Measurements from ENCODE around the gene CXXC5. TPM values are rescaled to one million over a fixed set of nuclear protein-coding genes. Genes with fewer than 3 reads are reported as not detected.

Gene CXXC5
- total and polyA plus RNA-seq, 4 donors, result 21.2 to 75.8 (median 35.8) TPM

GRCh38 chr5:139670369-139671095 is 22.4 kb downstream of the CXXC5 start:
- peaks cover 0 to 6% of the 10 kb centered on the region in 2 donors for H3K4me1 ChIP-seq (ENCODE audit: control insufficient read depth in 1 of 2, insufficient read depth in 2 of 2, low read length in 2 of 2)
- H3K36me3 ChIP-seq (ENCODE audit: control insufficient read depth in 1 of 2, insufficient read depth in 2 of 2, low read length in 1 of 2), result no peaks in the 10 kb centered on the region
- H3K27me3 ChIP-seq (ENCODE audit: control insufficient read depth in 1 of 2, insufficient read depth in 2 of 2, low read length in 1 of 2), result no peaks in the 10 kb centered on the region
- H3K4me3 ChIP-seq (ENCODE audit: low read length in 2 of 2), result no peak overlapping the region
- 64 to 66% methylated on average over 16 of the region's 16 CpGs for WGBS, 2 donors
- DNase-seq (no peak), ATAC-seq (ENCODE audit: low FRiP score) (no peak)
- intact Hi-C loops (cut with DNase I), result no loop called here
- peak overlapping the region; percentile 34 to 92 for H3K27ac ChIP-seq (ENCODE audit: low read depth in 1 of 2, low read length in 2 of 2)
- H3K9me3 ChIP-seq (ENCODE audit: control insufficient read depth, low read length), result no peaks in the 10 kb centered on the region

- Histone ChIP-seq H3K36me3 (ENCODE audit: control insufficient read depth in 1 of 2, insufficient read depth in 2 of 2, low read length in 1 of 2) (no peaks in the 10 kb centered on the region), H3K4me1 (ENCODE audit: control insufficient read depth in 1 of 2, insufficient read depth in 2 of 2, low read length in 2 of 2) (peaks cover 0 to 6% of the 10 kb centered on the region in 2 donors), H3K27me3 (ENCODE audit: control insufficient read depth in 1 of 2, insufficient read depth in 2 of 2, low read length in 1 of 2) (no peaks in the 10 kb centered on the region), H3K27ac (ENCODE audit: low read depth in 1 of 2, low read length in 2 of 2) (peak overlapping the region; percentile 2 to 92), H3K4me3 (ENCODE audit: low read length in 2 of 2) (no peak overlapping the region), H3K9me3 (ENCODE audit: control insufficient read depth, low read length) (no peaks in the 10 kb centered on the region)
- DNase-seq (no peak), ATAC-seq (ENCODE audit: low FRiP score) (peak; percentile 4)
- intact Hi-C loops (cut with DNase I), result no loop called here
- 21 to 25% methylated on average over 20 of the region's 20 CpGs for WGBS, 2 donors
Observed at GRCh38 chr5:139671096-139671841, 23.1 kb downstream of the CXXC5 start.

- no peaks in the 10 kb centered on the region for H3K9me3 ChIP-seq (ENCODE audit: control insufficient read depth, low read length)
- H3K4me1 ChIP-seq (ENCODE audit: control insufficient read depth in 1 of 2, insufficient read depth in 2 of 2, low read length in 2 of 2), result peaks cover 0 to 6% of the 10 kb centered on the region in 2 donors
- H3K27ac ChIP-seq (ENCODE audit: low read depth in 1 of 2, low read length in 2 of 2), result no peak overlapping the region
- H3K4me3 ChIP-seq (ENCODE audit: low read length in 2 of 2), result no peak overlapping the region
- ATAC-seq (ENCODE audit: low FRiP score), result no peak
- H3K36me3 ChIP-seq (ENCODE audit: control insufficient read depth in 1 of 2, insufficient read depth in 2 of 2, low read length in 1 of 2), result no peaks in the 10 kb centered on the region
- intact Hi-C loops (cut with DNase I), result loop anchor here in 1 of 2 donors (5.0 kb wide), 1 partner anchor 38 kb away; no protein-coding TSS in a partner anchor
- no peak for DNase-seq
- 46 to 64% methylated on average over 4 of the region's 4 CpGs for WGBS, 2 donors
- H3K27me3 ChIP-seq (ENCODE audit: control insufficient read depth in 1 of 2, insufficient read depth in 2 of 2, low read length in 1 of 2), result no peaks in the 10 kb centered on the region
Observed at GRCh38 chr5:139675213-139675612, 27.1 kb downstream of the CXXC5 start.

GRCh38 chr5:139675825-139676224 is 27.7 kb downstream of the CXXC5 start:
- H3K4me3 ChIP-seq (ENCODE audit: low read length in 2 of 2), result no peak overlapping the region
- intact Hi-C loops (cut with DNase I), result loop anchor here in 1 of 2 donors (5.0 kb wide), 1 partner anchor 39 kb away; no protein-coding TSS in a partner anchor
- DNase-seq (no peak), ATAC-seq (ENCODE audit: low FRiP score) (no peak)
- H3K36me3 ChIP-seq (ENCODE audit: control insufficient read depth in 1 of 2, insufficient read depth in 2 of 2, low read length in 1 of 2), result peaks cover 0 to under 1% of the 10 kb centered on the region in 2 donors
- no peaks in the 10 kb centered on the region for H3K9me3 ChIP-seq (ENCODE audit: control insufficient read depth, low read length)
- H3K27me3 ChIP-seq (ENCODE audit: control insufficient read depth in 1 of 2, insufficient read depth in 2 of 2, low read length in 1 of 2), result no peaks in the 10 kb centered on the region
- WGBS, 2 donors, result 64 to 73% methylated on average over 4 of the region's 4 CpGs
- H3K4me1 ChIP-seq (ENCODE audit: control insufficient read depth in 1 of 2, insufficient read depth in 2 of 2, low read length in 2 of 2), result peaks cover 0 to 6% of the 10 kb centered on the region in 2 donors
- H3K27ac ChIP-seq (ENCODE audit: low read depth in 1 of 2, low read length in 2 of 2), result no peak overlapping the region

DNA sequence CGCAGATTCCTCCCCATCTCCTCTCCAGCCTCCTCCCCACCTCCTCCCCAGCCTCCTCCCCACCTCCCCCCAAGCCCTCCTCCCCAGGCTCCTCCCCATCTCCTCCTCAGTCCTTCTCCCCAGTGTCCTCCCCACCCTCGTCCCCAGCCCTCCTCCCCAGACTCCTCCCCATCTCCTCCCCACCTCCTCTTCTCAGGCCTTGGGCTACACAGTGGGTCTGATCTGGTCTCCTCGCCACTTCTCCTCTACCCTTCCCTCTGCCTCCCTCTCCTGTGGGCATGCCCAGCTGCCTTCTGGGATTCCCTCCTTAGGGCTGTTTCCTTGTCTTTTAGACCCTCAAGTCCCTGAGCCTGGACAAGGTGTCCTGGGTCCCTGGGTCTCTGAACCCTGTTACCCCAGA is 28.3 kb downstream of the CXXC5 start:
- 11 to 32% methylated on average over 3 of the region's 3 CpGs for WGBS, 2 donors
- no peak for DNase-seq
- intact Hi-C loops (cut with DNase I), result loop anchor here in 1 of 2 donors (5.0 kb wide), 1 partner anchor 39 kb away; no protein-coding TSS in a partner anchor
- no peak overlapping the region for H3K27ac ChIP-seq (ENCODE audit: low read depth in 1 of 2, low read length in 2 of 2)
- ATAC-seq (ENCODE audit: low FRiP score), result no peak
- H3K9me3 ChIP-seq (ENCODE audit: control insufficient read depth, low read length), result no peaks in the 10 kb centered on the region
- H3K27me3 ChIP-seq (ENCODE audit: control insufficient read depth in 1 of 2, insufficient read depth in 2 of 2, low read length in 1 of 2), result no peaks in the 10 kb centered on the region
- H3K4me1 ChIP-seq (ENCODE audit: control insufficient read depth in 1 of 2, insufficient read depth in 2 of 2, low read length in 2 of 2), result peaks cover 0 to 3% of the 10 kb centered on the region in 2 donors
- no peak overlapping the region for H3K4me3 ChIP-seq (ENCODE audit: low read length in 2 of 2)
- peaks cover 0 to 2% of the 10 kb centered on the region in 2 donors for H3K36me3 ChIP-seq (ENCODE audit: control insufficient read depth in 1 of 2, insufficient read depth in 2 of 2, low read length in 1 of 2)

- intact Hi-C loops (cut with DNase I), result loop anchor here in 1 of 2 donors (5.0 kb wide), 1 partner anchor 40 kb away; no protein-coding TSS in a partner anchor
- Histone ChIP-seq H3K9me3 (ENCODE audit: control insufficient read depth, low read length) (no peaks in the 10 kb centered on the region), H3K27ac (ENCODE audit: low read depth in 1 of 2, low read length in 2 of 2) (no peak overlapping the region), H3K27me3 (ENCODE audit: control insufficient read depth in 1 of 2, insufficient read depth in 2 of 2, low read length in 1 of 2) (no peaks in the 10 kb centered on the region), H3K36me3 (ENCODE audit: control insufficient read depth in 1 of 2, insufficient read depth in 2 of 2, low read length in 1 of 2) (peaks cover 0 to 2% of the 10 kb centered on the region in 2 donors), H3K4me1 (ENCODE audit: control insufficient read depth in 1 of 2, insufficient read depth in 2 of 2, low read length in 2 of 2) (no peaks in the 10 kb centered on the region), H3K4me3 (ENCODE audit: low read length in 2 of 2) (no peak overlapping the region)
- WGBS, 2 donors, result 8% methylated on average over 29 of the region's 29 CpGs
- DNase-seq (no peak), ATAC-seq (ENCODE audit: low FRiP score) (peak; percentile 23)
Observed at GRCh38 chr5:139676951-139677735, 29.0 kb downstream of the CXXC5 start.

DNA sequence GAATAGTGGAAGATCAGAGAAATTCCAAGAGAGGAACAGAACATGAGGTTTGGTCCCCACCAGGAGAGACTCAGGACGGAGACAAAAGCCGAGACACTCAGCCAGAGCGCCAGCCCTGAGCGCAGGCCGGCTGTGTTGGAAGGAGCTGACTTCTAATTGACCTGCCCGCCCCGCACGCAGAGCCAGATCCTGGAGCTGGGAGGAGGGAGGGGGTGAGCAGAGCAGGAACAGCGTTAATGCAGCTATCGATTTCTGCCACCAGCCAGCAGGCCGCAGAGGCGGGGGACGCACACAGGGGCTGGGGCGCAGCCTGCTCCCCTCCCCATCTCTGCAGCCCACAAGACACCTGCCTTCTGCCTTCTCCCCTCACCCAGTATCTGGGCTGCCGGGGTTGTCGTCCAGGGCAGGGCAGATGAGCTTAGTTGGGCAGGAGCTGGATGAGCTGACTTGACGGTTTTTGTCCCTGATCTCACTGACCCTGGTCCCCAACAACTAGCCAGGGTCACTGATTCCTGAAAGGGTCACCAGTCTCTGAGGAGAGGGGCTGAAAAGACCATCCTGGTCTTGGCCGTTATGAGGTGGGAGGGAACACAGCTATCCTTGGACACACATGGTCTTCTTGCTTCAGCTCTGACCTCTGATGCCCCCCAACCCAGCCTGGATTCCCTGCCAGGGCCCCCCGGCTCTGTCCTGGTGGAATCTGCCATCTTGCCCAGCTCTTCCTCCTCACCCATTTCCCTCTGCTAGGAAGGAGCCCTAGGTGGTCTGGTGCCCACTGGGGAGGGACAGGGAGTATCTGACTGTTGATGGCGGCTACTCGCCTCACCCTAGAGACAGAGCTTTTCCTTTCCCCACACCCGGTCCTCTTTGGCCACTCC is 29.8 kb downstream of the CXXC5 start:
- WGBS, 2 donors, result 46 to 54% methylated on average over 22 of the region's 22 CpGs
- Histone ChIP-seq H3K4me3 (ENCODE audit: low read length in 2 of 2) (no peak overlapping the region), H3K4me1 (ENCODE audit: control insufficient read depth in 1 of 2, insufficient read depth in 2 of 2, low read length in 2 of 2) (no peaks in the 10 kb centered on the region), H3K27me3 (ENCODE audit: control insufficient read depth in 1 of 2, insufficient read depth in 2 of 2, low read length in 1 of 2) (no peaks in the 10 kb centered on the region), H3K9me3 (ENCODE audit: control insufficient read depth, low read length) (no peaks in the 10 kb centered on the region), H3K36me3 (ENCODE audit: control insufficient read depth in 1 of 2, insufficient read depth in 2 of 2, low read length in 1 of 2) (peaks cover 0 to 2% of the 10 kb centered on the region in 2 donors), H3K27ac (ENCODE audit: low read depth in 1 of 2, low read length in 2 of 2) (no peak overlapping the region)
- DNase-seq (no peak), ATAC-seq (ENCODE audit: low FRiP score) (peak; percentile 55)
- intact Hi-C loops (cut with DNase I), result loop anchor here in 1 of 2 donors (5.0 kb wide), 1 partner anchor 41 kb away; no protein-coding TSS in a partner anchor

Data from aorta (tissue), 5 donors.